HUES6 (cell line): ENCODE data around the gene THEM5.
"Not testable (repeated sequence)": the region's sequence is repeated elsewhere in the genome, so short reads cannot be mapped to it uniquely, and the experiment has no call there.

Source experiments
- H3K27ac ChIP-seq: 2 replicates; pipeline ENCODE4 v1.7.0; 2013; ENCODE audit warnings: low read depth, mild to moderate bottlenecking, low read length, inconsistent platforms
- H3K27me3 ChIP-seq: 2 replicates; pipeline ENCODE4 v1.6.1; 2013; ENCODE audit warnings: low read length; ENCODE audit not compliant: control insufficient read depth, insufficient read depth
- H3K36me3 ChIP-seq: 2 replicates; pipeline ENCODE4 v1.6.1; 2013; ENCODE audit warnings: low read length; ENCODE audit not compliant: control insufficient read depth, insufficient read depth
- H3K4me1 ChIP-seq: 2 replicates; pipeline ENCODE4 v1.6.1; 2013; ENCODE audit warnings: low read length; ENCODE audit not compliant: control insufficient read depth, insufficient read depth
- H3K4me3 ChIP-seq: 2 replicates; pipeline ENCODE4 v1.5.1; 2013; ENCODE audit warnings: low read depth, low read length
- H3K9ac ChIP-seq: one replicate; pipeline ENCODE4 v1.6.1; 2013; ENCODE audit warnings: mild to moderate bottlenecking, low read length
- H3K9me3 ChIP-seq: 2 replicates; pipeline ENCODE4 v1.6.1; 2013; ENCODE audit warnings: low read depth, low read length; ENCODE audit not compliant: control insufficient read depth, insufficient read depth

THEM5 gene

DNA sequence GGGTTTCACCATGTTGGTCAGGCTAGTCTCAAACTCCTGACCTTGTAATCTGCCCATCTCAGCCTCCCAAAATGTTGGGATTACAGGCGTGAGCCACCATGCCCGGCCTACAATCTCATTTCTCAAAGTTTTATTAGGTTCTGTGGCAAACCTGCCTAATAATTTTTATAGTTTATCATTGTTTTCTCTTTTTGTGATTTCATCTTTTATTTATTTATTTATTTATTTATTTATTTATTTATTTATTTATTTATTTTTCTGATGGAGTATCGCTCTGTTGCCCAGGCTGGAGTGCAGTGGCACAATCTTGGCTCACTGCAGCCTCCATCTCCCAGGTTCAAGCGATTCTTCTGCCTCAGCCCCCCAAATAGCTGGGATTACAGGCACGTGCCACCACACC lies 31.4 kb upstream of the THEM5 start:
- not testable (repeated sequence) for H3K9ac ChIP-seq, H3K36me3 ChIP-seq

DNA sequence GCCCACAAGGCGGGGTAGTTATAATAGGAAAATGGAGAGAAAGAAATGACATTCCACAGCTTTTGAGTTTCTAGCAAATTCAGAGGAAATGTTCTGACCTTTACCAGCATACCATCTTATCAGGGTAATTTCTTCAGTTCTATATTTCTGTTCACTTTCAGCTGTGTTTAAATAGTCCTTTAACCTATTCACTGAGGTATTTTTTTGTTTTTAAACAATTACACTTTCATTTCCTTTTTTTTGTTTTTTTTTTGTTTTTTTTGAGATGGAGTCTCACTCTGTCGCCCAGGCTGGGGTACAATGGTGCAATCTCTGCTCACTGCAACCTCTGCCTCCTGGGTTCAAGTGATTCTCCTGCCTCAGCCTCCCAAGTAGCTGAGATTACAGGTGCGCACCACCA lies 30.9 kb upstream of the THEM5 start:
- not testable (repeated sequence) for H3K9ac ChIP-seq, H3K9me3 ChIP-seq, H3K27ac ChIP-seq, H3K27me3 ChIP-seq, H3K4me3 ChIP-seq, H3K36me3 ChIP-seq, H3K4me1 ChIP-seq

More for the DNA sequence above, 31.4 kb upstream of the THEM5 start:
- H3K4me1 ChIP-seq, H3K27me3 ChIP-seq, H3K27ac ChIP-seq, H3K9me3 ChIP-seq, H3K4me3 ChIP-seq: not testable (repeated sequence)

DNA sequence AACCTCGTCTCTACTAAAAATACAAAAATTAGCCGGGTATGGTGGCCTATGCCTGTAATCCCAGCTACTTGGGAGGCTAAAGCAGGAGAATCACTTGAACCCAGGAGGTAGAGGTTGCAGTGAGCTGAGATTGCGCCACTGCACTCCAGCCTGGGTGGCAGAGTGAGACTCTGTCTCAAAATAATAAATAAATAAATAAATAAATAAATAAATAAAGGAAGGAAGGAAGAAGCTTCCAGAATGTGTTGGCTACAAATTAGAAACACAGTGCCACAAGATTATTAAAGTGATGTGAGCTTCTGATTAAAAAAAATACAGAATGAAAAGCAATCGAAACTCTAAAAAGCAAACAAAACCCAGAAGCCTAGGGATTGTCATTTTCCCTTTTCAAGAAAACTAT lies 30.4 kb upstream of the THEM5 start:
- H3K4me1 ChIP-seq, H3K4me3 ChIP-seq, H3K36me3 ChIP-seq, H3K9me3 ChIP-seq, H3K27ac ChIP-seq, H3K27me3 ChIP-seq, H3K9ac ChIP-seq: not testable (repeated sequence)

GRCh38 chr1:151882918-151883317 lies 29.4 kb upstream of the THEM5 start:
- not testable (repeated sequence) for H3K4me3 ChIP-seq, H3K27ac ChIP-seq, H3K9ac ChIP-seq, H3K9me3 ChIP-seq, H3K4me1 ChIP-seq, H3K36me3 ChIP-seq, H3K27me3 ChIP-seq

DNA sequence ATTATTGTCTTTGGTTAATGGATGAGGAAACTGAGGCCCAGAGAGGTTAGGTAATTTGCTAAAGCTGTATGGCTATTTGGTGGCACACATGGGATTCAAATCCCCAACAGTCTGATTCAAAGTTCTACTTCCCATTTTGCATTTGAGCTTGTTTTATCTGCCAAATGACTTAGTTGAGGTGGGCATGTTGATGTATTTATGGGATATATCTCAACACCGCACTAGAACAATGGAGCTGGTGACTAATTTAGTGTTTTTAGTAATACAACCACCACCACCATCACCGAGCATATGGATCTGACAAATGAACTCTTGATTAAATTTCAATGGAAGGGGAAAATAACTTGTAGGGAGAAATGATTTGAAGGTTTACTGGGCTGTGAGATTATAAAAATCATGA lies 29.0 kb upstream of the THEM5 start:
- H3K9ac ChIP-seq: no peak overlapping the region
- H3K9me3 ChIP-seq: 0 out of 2 replicates have a peak, but pooled peaks cover 3% of the 10 kb centered on the region
- no peak overlapping the region for H3K27ac ChIP-seq
- no peaks in the 10 kb centered on the region for H3K4me1 ChIP-seq
- no peaks in the 10 kb centered on the region for H3K27me3 ChIP-seq
- peaks cover 4% of the 10 kb centered on the region for H3K36me3 ChIP-seq
- H3K4me3 ChIP-seq: no peak overlapping the region

- H3K4me3 ChIP-seq: no peak overlapping the region
These were observed 28.0 kb upstream of the THEM5 start for GRCh38 chr1:151881479-151881878.

DNA sequence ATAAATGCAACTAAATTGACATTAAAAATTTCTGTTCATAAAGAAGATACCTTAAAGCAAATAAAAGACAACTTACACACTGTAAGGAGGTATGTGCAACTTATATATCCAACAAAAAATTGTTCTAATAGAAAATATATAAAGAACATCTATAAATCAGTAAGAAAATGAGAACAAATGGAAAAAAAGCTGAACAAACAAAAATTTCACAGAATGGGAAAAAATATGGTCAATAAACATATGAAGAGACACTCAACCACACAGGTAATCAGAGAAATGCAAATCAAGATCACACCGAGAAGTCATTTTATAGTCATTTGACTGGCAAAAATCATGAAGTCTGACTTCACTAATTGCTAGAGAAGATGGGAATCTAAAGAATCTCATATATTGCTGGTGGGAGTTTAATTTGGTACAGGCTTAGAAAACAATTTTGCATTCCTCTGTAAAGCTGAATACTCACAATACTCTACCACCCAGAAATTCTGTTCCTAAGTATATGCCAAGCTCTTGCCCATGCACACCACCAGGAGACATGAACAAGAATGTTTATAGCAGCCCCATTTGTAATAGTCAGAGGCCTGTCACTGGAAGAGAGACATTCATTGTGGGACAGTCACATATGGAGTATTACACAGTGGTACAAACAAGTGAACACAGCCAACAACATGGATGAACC lies 22.0 kb upstream of the THEM5 start:
- Histone ChIP-seq H3K9me3 (no peaks in the 10 kb centered on the region), H3K4me3 (no peak overlapping the region), H3K27ac (no peak overlapping the region), H3K9ac (no peak overlapping the region), H3K27me3 (no peaks in the 10 kb centered on the region), H3K4me1 (no peaks in the 10 kb centered on the region), H3K36me3 (peaks cover 6% of the 10 kb centered on the region)

More at GRCh38 chr1:151881479-151881878, 28.0 kb upstream of the THEM5 start:
- no peaks in the 10 kb centered on the region for H3K9me3 ChIP-seq
- no peaks in the 10 kb centered on the region for H3K4me1 ChIP-seq
- no peak overlapping the region for H3K9ac ChIP-seq
- no peaks in the 10 kb centered on the region for H3K27me3 ChIP-seq
- H3K36me3 ChIP-seq: peaks cover 4% of the 10 kb centered on the region
- no peak overlapping the region for H3K27ac ChIP-seq

- not testable (repeated sequence) for H3K27me3 ChIP-seq, H3K9me3 ChIP-seq, H3K4me3 ChIP-seq, H3K4me1 ChIP-seq, H3K9ac ChIP-seq, H3K27ac ChIP-seq, H3K36me3 ChIP-seq
These were observed 19.3 kb upstream of the THEM5 start for GRCh38 chr1:151872776-151873175.

- Histone ChIP-seq H3K36me3 (peaks cover 6% of the 10 kb centered on the region), H3K9me3 (no peaks in the 10 kb centered on the region), H3K4me1 (no peaks in the 10 kb centered on the region), H3K9ac (no peak overlapping the region), H3K27ac (no peak overlapping the region), H3K4me3 (no peak overlapping the region), H3K27me3 (no peaks in the 10 kb centered on the region)
These were observed 17.9 kb upstream of the THEM5 start for GRCh38 chr1:151871284-151872030.

DNA sequence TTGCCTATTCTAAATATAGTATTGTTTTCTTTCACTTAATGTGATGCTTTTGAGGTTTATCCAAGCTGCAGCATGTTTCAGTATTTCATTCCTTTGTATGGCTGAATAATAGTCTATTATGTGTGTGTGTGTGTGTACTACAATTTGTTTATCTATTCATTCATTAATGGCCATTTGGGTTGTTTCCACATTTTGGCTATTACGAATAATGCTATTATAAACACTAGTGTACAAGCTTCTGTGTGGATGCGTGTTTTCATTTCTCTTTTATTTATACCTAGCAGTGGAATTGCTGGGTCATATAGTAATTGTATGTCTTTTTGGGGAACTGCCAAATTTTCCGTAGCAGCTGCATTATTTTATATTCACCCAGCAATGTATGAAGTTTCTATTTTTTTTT lies 15.0 kb upstream of the THEM5 start:
- no peak overlapping the region for H3K27ac ChIP-seq
- H3K4me1 ChIP-seq: no peaks in the 10 kb centered on the region

DNA sequence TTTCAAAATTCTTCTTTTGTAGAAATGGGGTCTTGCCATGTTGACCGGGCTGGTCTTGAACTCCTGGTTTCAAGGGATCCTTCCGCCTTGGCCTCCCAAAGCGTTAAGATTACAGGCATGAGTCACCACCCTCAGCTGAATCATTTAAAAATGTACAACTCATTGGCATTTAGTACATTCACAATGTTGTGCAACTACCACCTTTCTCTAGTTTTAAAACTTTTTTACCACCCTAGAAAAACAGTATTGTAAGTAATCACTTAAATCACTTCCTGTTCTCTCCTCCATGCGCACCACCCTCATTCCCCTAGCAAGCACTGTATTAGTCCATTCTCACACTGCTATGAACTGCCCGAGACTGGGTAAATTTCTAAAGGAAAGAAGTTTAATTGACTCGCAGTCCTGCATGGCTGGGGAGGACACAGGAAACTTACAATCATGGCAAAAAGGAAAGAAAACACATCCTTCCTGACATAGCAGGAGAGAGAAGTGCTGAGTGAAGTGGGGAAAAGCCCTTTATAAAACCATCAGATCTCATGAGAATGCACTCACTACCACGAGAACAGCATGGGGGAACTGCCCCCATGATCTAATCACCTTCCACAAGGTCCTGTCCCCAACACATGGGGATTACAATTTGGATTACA lies 14.4 kb upstream of the THEM5 start:
- H3K27ac ChIP-seq: no peak overlapping the region
- H3K27me3 ChIP-seq: peaks cover 24% of the 10 kb centered on the region
- no peak overlapping the region for H3K9ac ChIP-seq
- no peaks in the 10 kb centered on the region for H3K36me3 ChIP-seq
- H3K4me1 ChIP-seq: no peaks in the 10 kb centered on the region
- H3K9me3 ChIP-seq: no peaks in the 10 kb centered on the region
- no peak overlapping the region for H3K4me3 ChIP-seq

More for the DNA sequence above, 15.0 kb upstream of the THEM5 start:
- H3K9ac ChIP-seq: no peak overlapping the region
- H3K4me3 ChIP-seq: no peak overlapping the region
- H3K36me3 ChIP-seq: peaks cover under 1% of the 10 kb centered on the region
- peaks cover 18% of the 10 kb centered on the region for H3K27me3 ChIP-seq
- no peaks in the 10 kb centered on the region for H3K9me3 ChIP-seq
